ENCODE measurements around the gene CLEC16A. TPM values are rescaled to one million over a fixed set of nuclear protein-coding genes. Genes with fewer than 3 reads are reported as not detected.

CLEC16A gene
- total and polyA plus RNA-seq, 2 experiments from 2014 or later = 9.9 to 24.1 TPM

- no peaks in the 10 kb centered on the region for H3K79me2 ChIP-seq (replicated peaks; ENCODE audit: insufficient read depth)
- no peaks in the 10 kb centered on the region for H3K27me3 ChIP-seq (ENCODE audit: insufficient read depth)
- Mint-ChIP-seq H3K27ac (no peak overlapping the region), H3K27me3 (ENCODE audit: insufficient read depth, low read depth, poor library complexity) (peaks cover 2% of the 10 kb centered on the region), H3K4me1 (no peaks in the 10 kb centered on the region), H3K4me3 (no peak overlapping the region), H3K36me3 (ENCODE audit: low read depth) (no peaks in the 10 kb centered on the region), H3K9me3 (no peaks in the 10 kb centered on the region)
- no peaks in the 10 kb centered on the region for H3K4me1 ChIP-seq (ENCODE audit: insufficient read depth)
- H4K20me1 ChIP-seq (replicated peaks; ENCODE audit: insufficient read depth) = no peaks in the 10 kb centered on the region
- no peaks in the 10 kb centered on the region for H3F3A ChIP-seq (replicated peaks; ENCODE audit: low read depth)
- no peak overlapping the region for H3K4me3 ChIP-seq
- H3K36me3 ChIP-seq (ENCODE audit: insufficient read depth) = no peaks in the 10 kb centered on the region
- H3K4me2 ChIP-seq = no peak overlapping the region
- no peak overlapping the region for H2AFZ ChIP-seq
- no peak for ATAC-seq
- no peak overlapping the region for H3K27ac ChIP-seq (ENCODE audit: low read depth)
- H3K9me2 ChIP-seq (ENCODE audit: insufficient read depth) = no peaks in the 10 kb centered on the region
- no peak for TF ChIP-seq NANOG (IDR thresholded peaks at IDR 0.05; ENCODE audit: borderline replicate concordance)
- TF ChIP-seq ETS1 (IDR thresholded peaks at IDR 0.05) = no peak
- no peak for TF ChIP-seq ZNF462 (CRISPR knock-in tag; IDR thresholded peaks at IDR 0.05)
- TF ChIP-seq, protein P1, sequence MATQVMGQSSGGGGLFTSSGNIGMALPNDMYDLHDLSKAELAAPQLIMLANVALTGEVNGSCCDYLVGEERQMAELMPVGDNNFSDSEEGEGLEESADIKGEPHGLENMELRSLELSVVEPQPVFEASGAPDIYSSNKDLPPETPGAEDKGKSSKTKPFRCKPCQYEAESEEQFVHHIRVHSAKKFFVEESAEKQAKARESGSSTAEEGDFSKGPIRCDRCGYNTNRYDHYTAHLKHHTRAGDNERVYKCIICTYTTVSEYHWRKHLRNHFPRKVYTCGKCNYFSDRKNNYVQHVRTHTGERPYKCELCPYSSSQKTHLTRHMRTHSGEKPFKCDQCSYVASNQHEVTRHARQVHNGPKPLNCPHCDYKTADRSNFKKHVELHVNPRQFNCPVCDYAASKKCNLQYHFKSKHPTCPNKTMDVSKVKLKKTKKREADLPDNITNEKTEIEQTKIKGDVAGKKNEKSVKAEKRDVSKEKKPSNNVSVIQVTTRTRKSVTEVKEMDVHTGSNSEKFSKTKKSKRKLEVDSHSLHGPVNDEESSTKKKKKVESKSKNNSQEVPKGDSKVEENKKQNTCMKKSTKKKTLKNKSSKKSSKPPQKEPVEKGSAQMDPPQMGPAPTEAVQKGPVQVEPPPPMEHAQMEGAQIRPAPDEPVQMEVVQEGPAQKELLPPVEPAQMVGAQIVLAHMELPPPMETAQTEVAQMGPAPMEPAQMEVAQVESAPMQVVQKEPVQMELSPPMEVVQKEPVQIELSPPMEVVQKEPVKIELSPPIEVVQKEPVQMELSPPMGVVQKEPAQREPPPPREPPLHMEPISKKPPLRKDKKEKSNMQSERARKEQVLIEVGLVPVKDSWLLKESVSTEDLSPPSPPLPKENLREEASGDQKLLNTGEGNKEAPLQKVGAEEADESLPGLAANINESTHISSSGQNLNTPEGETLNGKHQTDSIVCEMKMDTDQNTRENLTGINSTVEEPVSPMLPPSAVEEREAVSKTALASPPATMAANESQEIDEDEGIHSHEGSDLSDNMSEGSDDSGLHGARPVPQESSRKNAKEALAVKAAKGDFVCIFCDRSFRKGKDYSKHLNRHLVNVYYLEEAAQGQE (IDR thresholded peaks at IDR 0.05; ENCODE audit: unreplicated experiment) = no peak
- no peak for TF ChIP-seq CREB1 (CRISPR knock-in tag; IDR thresholded peaks at IDR 0.05; ENCODE audit: low read depth)
- TF ChIP-seq ZNF114 (CRISPR knock-in tag; IDR thresholded peaks at IDR 0.05) = no peak
- TF ChIP-seq JUNB (IDR thresholded peaks at IDR 0.05; ENCODE audit: unreplicated experiment) = no peak
- TF ChIP-seq STAT1 (IDR thresholded peaks at IDR 0.05; ENCODE audit: unreplicated experiment) = no peak
- TF ChIP-seq POLR2AphosphoS5 (IDR thresholded peaks at IDR 0.05; ENCODE audit: low read depth) = no peak
- TF ChIP-seq EZH2 (IDR thresholded peaks at IDR 0.05; ENCODE audit: low read depth, unreplicated experiment) = no peak
- TF ChIP-seq EZH2phosphoT487 (IDR thresholded peaks at IDR 0.05; ENCODE audit: unreplicated experiment) = no peak
- TF ChIP-seq ZNF331 (CRISPR knock-in tag; IDR thresholded peaks at IDR 0.05; ENCODE audit: low read depth) = no peak
- TF ChIP-seq, protein P2, sequence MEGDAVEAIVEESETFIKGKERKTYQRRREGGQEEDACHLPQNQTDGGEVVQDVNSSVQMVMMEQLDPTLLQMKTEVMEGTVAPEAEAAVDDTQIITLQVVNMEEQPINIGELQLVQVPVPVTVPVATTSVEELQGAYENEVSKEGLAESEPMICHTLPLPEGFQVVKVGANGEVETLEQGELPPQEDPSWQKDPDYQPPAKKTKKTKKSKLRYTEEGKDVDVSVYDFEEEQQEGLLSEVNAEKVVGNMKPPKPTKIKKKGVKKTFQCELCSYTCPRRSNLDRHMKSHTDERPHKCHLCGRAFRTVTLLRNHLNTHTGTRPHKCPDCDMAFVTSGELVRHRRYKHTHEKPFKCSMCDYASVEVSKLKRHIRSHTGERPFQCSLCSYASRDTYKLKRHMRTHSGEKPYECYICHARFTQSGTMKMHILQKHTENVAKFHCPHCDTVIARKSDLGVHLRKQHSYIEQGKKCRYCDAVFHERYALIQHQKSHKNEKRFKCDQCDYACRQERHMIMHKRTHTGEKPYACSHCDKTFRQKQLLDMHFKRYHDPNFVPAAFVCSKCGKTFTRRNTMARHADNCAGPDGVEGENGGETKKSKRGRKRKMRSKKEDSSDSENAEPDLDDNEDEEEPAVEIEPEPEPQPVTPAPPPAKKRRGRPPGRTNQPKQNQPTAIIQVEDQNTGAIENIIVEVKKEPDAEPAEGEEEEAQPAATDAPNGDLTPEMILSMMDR (conservative IDR thresholded peaks at IDR 0.05; ENCODE audit: low read depth in 2 of 2) = no peak
- DNase-seq (ENCODE audit: low spot score) = no peak
Measured at GRCh38 chr16:11147033-11147753, 202.8 kb downstream of the CLEC16A start.

Data from GM23338 (cell line).